Measurements from ENCODE around the gene UBR4. TPM values are rescaled to one million over a fixed set of nuclear protein-coding genes. Genes with fewer than 3 reads are reported as not detected.

Gene UBR4
- total RNA-seq, 3 donors from 2014 or later, result 114 to 145 (median 140) TPM

DNA sequence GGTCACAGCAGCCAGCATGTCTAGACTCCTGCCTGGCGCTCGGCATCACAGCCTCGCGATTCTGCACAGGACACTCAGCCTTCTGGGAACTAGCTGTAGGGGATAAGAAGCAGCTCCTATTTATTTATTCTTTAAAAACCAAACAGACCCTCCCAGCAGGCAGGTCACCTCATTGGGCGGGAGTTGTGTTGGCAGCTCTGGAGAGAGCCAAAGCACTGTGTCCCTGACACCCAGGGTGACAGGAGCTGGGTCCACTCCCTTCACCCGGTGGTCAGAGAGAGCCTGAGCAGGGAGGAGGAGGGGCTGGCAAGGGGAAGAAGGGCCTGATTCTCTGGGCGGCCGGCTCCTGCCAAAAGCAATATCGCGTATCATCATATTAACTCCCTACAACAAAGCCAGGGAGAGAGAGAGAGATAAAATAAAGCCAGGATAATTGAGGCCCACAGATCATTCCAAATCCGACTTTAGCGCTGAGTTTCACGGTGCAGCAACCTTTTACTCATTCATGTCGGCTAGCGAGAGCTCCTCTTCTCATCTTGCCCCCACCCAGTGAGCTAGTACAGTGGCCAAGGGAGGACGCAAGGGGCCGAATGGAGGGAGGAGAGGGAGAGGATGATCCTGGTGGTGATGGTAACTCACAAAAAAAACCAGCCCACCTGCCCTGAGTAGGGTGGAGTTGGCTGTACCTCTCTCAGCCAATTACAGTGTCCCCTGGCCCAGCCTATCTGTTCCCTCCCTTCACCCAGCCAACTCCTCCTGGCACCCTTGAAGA lies 173.8 kb downstream of the UBR4 start:
- H3K9me3 ChIP-seq, result no peaks in the 10 kb centered on the region
- intact Hi-C loops (cut with DNase I; ENCODE audit: low total_unique reads), result no loop called here
- no peaks in the 10 kb centered on the region for H3K36me3 ChIP-seq
- H3K27ac ChIP-seq, result peak overlapping the region; percentile 69 to 83
- no peak for DNase-seq (ENCODE audit: low spot score in 2 of 2)
- no peak overlapping the region for H3K4me3 ChIP-seq
- H3K27me3 ChIP-seq, result no peaks in the 10 kb centered on the region
- TF ChIP-seq, protein P1, sequence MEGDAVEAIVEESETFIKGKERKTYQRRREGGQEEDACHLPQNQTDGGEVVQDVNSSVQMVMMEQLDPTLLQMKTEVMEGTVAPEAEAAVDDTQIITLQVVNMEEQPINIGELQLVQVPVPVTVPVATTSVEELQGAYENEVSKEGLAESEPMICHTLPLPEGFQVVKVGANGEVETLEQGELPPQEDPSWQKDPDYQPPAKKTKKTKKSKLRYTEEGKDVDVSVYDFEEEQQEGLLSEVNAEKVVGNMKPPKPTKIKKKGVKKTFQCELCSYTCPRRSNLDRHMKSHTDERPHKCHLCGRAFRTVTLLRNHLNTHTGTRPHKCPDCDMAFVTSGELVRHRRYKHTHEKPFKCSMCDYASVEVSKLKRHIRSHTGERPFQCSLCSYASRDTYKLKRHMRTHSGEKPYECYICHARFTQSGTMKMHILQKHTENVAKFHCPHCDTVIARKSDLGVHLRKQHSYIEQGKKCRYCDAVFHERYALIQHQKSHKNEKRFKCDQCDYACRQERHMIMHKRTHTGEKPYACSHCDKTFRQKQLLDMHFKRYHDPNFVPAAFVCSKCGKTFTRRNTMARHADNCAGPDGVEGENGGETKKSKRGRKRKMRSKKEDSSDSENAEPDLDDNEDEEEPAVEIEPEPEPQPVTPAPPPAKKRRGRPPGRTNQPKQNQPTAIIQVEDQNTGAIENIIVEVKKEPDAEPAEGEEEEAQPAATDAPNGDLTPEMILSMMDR (IDR thresholded peaks at IDR 0.05), result no peak
- TF ChIP-seq POLR2A (IDR thresholded peaks at IDR 0.05), result no peak
- no peak for TF ChIP-seq POLR2AphosphoS5 (IDR thresholded peaks at IDR 0.05)
- no peaks in the 10 kb centered on the region for H3K4me1 ChIP-seq

DNA sequence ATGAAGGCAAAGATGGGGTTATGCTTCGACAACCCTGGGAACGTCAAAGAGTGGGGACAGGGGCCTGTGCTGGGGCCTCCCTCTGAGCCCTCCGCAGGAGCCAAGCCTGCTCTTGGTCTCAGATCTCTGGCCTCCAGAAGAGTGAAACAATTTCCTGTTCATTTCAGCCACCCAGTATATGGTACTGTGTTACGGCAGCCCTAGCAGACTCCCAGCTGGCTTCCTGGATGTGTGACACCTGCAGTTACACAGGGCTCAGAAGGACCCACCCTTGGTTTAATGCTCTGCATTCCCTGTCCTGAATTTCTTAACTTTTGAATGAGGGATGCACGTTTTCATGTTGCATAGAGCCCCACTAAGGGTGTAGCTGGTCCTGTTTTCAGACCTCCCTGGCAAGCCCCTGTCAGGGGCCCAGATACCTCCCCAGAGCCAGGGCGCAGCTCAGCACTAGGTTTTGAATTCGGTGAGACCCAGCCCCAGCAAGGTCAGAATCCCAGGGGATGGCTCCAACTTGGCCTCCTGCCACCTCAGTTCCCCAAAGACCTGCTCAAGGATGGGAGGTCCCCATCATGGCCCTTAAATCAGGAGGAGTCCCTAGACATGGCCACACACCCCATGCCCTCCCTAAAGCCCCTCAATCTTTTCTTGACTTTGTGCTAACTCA lies 174.6 kb downstream of the UBR4 start:
- Histone ChIP-seq H3K4me3 (no peak overlapping the region), H3K4me1 (no peaks in the 10 kb centered on the region), H3K9me3 (no peaks in the 10 kb centered on the region), H3K36me3 (no peaks in the 10 kb centered on the region), H3K27me3 (no peaks in the 10 kb centered on the region), H3K27ac (peak overlapping the region; percentile 69 to 83)
- intact Hi-C loops (cut with DNase I; ENCODE audit: low total_unique reads), result no loop called here
- DNase-seq (ENCODE audit: low spot score in 2 of 2), result no peak
- TF ChIP-seq, protein P1 (IDR thresholded peaks at IDR 0.05), result no peak
- TF ChIP-seq POLR2AphosphoS5 (IDR thresholded peaks at IDR 0.05), result no peak
- no peak for TF ChIP-seq POLR2A (IDR thresholded peaks at IDR 0.05)

DNA sequence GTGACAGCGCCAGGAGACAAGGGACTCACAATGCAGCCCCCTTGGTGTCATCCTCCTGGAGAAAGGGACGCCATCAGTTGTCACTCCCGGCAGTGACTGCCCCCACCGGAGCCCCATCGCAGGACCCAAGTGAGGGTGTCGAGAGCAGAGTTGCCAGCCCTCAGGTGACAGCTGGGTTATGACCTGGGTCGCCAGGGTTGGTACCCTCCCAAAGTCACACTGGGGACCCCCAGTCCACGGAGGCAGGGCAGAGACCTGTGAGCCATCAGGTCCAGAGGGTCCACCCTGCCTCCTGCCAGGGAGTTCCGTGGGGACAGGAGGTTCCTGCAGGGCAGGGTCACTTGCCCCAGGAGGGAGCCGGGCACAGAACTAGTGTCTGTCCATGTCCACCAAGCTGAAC lies 175.3 kb downstream of the UBR4 start:
- peak overlapping the region; percentile 69 to 83 for H3K27ac ChIP-seq
- intact Hi-C loops (cut with DNase I; ENCODE audit: low total_unique reads), result no loop called here
- H3K4me3 ChIP-seq, result no peak overlapping the region
- no peaks in the 10 kb centered on the region for H3K36me3 ChIP-seq
- no peaks in the 10 kb centered on the region for H3K9me3 ChIP-seq
- H3K4me1 ChIP-seq, result no peaks in the 10 kb centered on the region
- H3K27me3 ChIP-seq, result no peaks in the 10 kb centered on the region
- no peak for DNase-seq (ENCODE audit: low spot score in 2 of 2)
- TF ChIP-seq POLR2A (IDR thresholded peaks at IDR 0.05), result no peak
- TF ChIP-seq, protein P1 (IDR thresholded peaks at IDR 0.05), result no peak
- no peak for TF ChIP-seq POLR2AphosphoS5 (IDR thresholded peaks at IDR 0.05)

DNA sequence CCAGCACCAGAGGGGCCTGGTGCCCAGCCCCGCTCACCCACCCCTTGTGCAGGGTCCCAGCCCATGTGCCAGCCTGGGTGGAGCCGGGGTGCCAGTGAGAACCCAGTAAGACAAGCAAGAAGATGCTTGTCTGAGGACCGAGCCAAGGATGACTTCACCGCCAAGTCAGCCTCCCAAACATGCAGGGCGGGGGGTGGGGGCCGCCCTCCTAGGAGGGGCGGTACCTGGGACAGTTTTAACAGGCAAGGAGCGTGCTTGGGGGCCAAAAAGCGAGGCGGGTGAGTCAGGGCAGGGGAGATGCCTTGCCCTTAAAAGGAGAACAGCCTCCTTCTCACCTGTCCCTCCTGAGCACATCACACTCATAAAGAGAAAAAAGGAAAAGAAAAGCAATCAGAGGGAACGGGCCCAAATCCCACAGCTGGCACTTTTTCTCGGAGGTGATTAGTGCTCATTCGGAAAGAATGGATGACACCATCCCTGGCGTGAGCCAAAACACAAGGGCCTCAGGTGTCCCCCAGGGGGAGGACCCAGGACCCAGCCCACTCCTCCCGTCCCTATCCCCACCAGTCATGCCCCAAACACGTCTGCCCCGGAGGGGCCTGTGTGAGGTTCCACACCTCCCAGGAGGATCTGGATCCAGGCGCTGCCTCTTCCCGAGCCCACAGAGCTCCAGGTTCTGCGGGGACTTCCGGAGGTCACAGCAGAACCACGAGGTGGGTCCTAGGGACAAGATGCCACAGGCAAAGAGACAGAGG lies 176.0 kb downstream of the UBR4 start:
- Histone ChIP-seq H3K27ac (peak overlapping the region; percentile 78 to 83), H3K27me3 (no peaks in the 10 kb centered on the region), H3K4me3 (no peak overlapping the region), H3K36me3 (no peaks in the 10 kb centered on the region), H3K9me3 (no peaks in the 10 kb centered on the region), H3K4me1 (no peaks in the 10 kb centered on the region)
- intact Hi-C loops (cut with DNase I; ENCODE audit: low total_unique reads), result no loop called here
- DNase-seq (ENCODE audit: low spot score in 2 of 2), result peak in 1 of 2 donors; percentile 93
- TF ChIP-seq POLR2A (IDR thresholded peaks at IDR 0.05), result no peak
- peak in 1 of 3 donors; percentile 12 for TF ChIP-seq POLR2AphosphoS5 (IDR thresholded peaks at IDR 0.05)
- TF ChIP-seq, protein P1 (IDR thresholded peaks at IDR 0.05), result no peak

DNA sequence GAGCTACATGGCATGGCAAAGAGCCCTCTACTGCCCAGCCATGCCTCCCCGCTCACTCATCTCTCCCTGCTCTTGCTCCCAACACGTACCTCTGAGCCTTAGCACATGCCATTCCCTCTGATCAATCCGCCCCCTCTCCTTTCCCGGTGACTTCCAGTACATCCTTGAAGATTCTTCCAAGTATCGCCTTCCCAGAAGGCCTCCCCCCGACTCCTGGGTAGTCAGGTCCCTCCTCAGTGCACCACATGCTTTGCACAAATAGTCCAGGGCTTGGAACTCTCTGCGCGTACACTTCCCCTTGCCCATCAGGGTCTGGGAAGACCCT lies 176.6 kb downstream of the UBR4 start:
- H3K4me3 ChIP-seq, result no peak overlapping the region
- no peaks in the 10 kb centered on the region for H3K4me1 ChIP-seq
- H3K9me3 ChIP-seq, result no peaks in the 10 kb centered on the region
- no peaks in the 10 kb centered on the region for H3K27me3 ChIP-seq
- intact Hi-C loops (cut with DNase I; ENCODE audit: low total_unique reads), result no loop called here
- H3K36me3 ChIP-seq, result no peaks in the 10 kb centered on the region
- H3K27ac ChIP-seq, result peak overlapping the region; percentile 78 to 83
- TF ChIP-seq POLR2A (IDR thresholded peaks at IDR 0.05) (no peak), POLR2AphosphoS5 (IDR thresholded peaks at IDR 0.05) (no peak)
- TF ChIP-seq, protein P1 (IDR thresholded peaks at IDR 0.05), result no peak
- no peak for DNase-seq (ENCODE audit: low spot score in 2 of 2)
